Endothelial cell of umbilical vein (primary cell): Measurements from ENCODE around the gene KCNMB4. TPM values are rescaled to one million over a fixed set of nuclear protein-coding genes. Genes with fewer than 3 reads are reported as not detected.

Experiments used
- BruUV-seq: library from RNA; stranded (reverse); fragments of 400-500 nt; replicated peaks from 2 replicates; lab custom pipeline; 2021; lab: Mats Ljungman, UMichigan
- CTCF ChIA-PET: fragments of 300-600, 350-600 bp; sonication (Branson Sonifier 250); formaldehyde crosslinking; loops from one replicate; lab custom pipeline; 2021; ENCODE audit warnings: antibody characterized with exemption, inconsistent platforms; lab: Charles Lee
- POLR2A ChIA-PET: fragments of 300-600, 350-600 bp; sonication (Branson Sonifier 250); formaldehyde crosslinking; loops from one replicate; lab custom pipeline; 2021; ENCODE audit warnings: antibody characterized with exemption, inconsistent platforms; lab: Charles Lee
- DNase-seq: peaks from one replicate; pipeline ENCODE4 v3.0.0-alpha.2; 2011; ENCODE audit warnings: low read depth, low spot score
- FAIRE-seq: peaks from 2 replicates; lab custom pipeline; 2011; peaks lifted over from hg19 to GRCh38; lab: Jason Lieb, UNC
- H2AFZ ChIP-seq: 2 replicates; pipeline ENCODE4 v1.6.0; 2012; ENCODE audit warnings: low read depth, low read length, control low read depth, inconsistent platforms
- H3K27ac ChIP-seq: 2 replicates; pipeline ENCODE4 v1.5.1; 2011; ENCODE audit warnings: low read depth, mild to moderate bottlenecking, control low read depth, low read length, moderate library complexity; ENCODE audit not compliant: insufficient read depth
- H3K27me3 ChIP-seq, 2 experiments: 2 replicates each; pipeline versions ENCODE4 v1.6.0 to v1.6.1; 2011; ENCODE audit warnings: low read length in 2 of 2, mixed read lengths in 1 of 2; ENCODE audit not compliant: control insufficient read depth in 2 of 2, insufficient read depth in 2 of 2
- H3K36me3 ChIP-seq, 2 experiments: 2 replicates in 1 of 2; 3 replicates in 1 of 2; pipeline ENCODE4 v1.5.1; 2011; ENCODE audit warnings: low read length in 2 of 2, mild to moderate bottlenecking in 1 of 2, moderate library complexity in 1 of 2; ENCODE audit not compliant: control insufficient read depth in 2 of 2, insufficient read depth in 2 of 2; ENCODE audit errors: extremely low read depth in 1 of 2
- H3K4me1 ChIP-seq: 3 replicates; pipeline ENCODE4 v1.5.1; 2011; ENCODE audit warnings: mild to moderate bottlenecking, low read length; ENCODE audit not compliant: control insufficient read depth, insufficient read depth; ENCODE audit errors: extremely low read depth
- H3K4me2 ChIP-seq: 2 replicates; pipeline ENCODE4 v1.6.1; 2011; ENCODE audit warnings: low read length, control low read depth, mixed read lengths; ENCODE audit not compliant: insufficient read depth
- H3K4me3 ChIP-seq, 3 experiments: fragments of 200-600 bp in 1 of 3; sonication (generic), shearing (Covaris generic) in 1 of 3; replicated peaks in 1 of 3; 2 replicates each; pipeline ENCODE4 v1.5.1; 2011 to 2016; ENCODE audit warnings: control low read depth in 3 of 3, low read length in 3 of 3, mild to moderate bottlenecking in 2 of 3, inconsistent platforms in 1 of 3, low read depth in 1 of 3, moderate library complexity in 1 of 3; ENCODE audit not compliant: insufficient read depth in 1 of 3
- H3K79me2 ChIP-seq: 2 replicates; pipeline ENCODE4 v1.6.0; 2012; ENCODE audit warnings: low read length, inconsistent platforms; ENCODE audit not compliant: control insufficient read depth, insufficient read depth
- H3K9ac ChIP-seq: replicated peaks from 2 replicates; pipeline ENCODE3; 2011; ENCODE audit warnings: low read length, control low read depth; ENCODE audit not compliant: insufficient read depth; ENCODE audit errors: extremely low read depth
- H3K9me1 ChIP-seq: replicated peaks from 3 replicates; pipeline ENCODE4 v1.6.0; 2011; ENCODE audit warnings: mild to moderate bottlenecking, low read length; ENCODE audit not compliant: control insufficient read depth, insufficient read depth; ENCODE audit errors: extremely low read depth
- H3K9me3 ChIP-seq: replicated peaks from 2 replicates; pipeline ENCODE4 v1.5.1; 2012; ENCODE audit warnings: low read length, inconsistent platforms; ENCODE audit not compliant: control insufficient read depth, insufficient read depth
- H4K20me1 ChIP-seq: replicated peaks from 2 replicates; pipeline ENCODE3; 2011; ENCODE audit warnings: mild to moderate bottlenecking, low read length; ENCODE audit not compliant: control insufficient read depth, insufficient read depth; ENCODE audit errors: extremely low read depth
- EZH2 ChIP-seq: IDR thresholded peaks from 2 replicates; pipeline ENCODE4 v1.6.1; 2012; ENCODE audit warnings: borderline replicate concordance, low read depth, mild to moderate bottlenecking, moderate library complexity, low read length, inconsistent platforms; ENCODE audit not compliant: severe bottlenecking
- FOS ChIP-seq: IDR thresholded peaks from 2 replicates; pipeline ENCODE4 v1.6.1; 2011; ENCODE audit warnings: mild to moderate bottlenecking, low read length, moderate library complexity, borderline replicate concordance; ENCODE audit not compliant: insufficient read depth
- GATA2 ChIP-seq: IDR thresholded peaks from 2 replicates; pipeline ENCODE4 v1.7.0; 2011; ENCODE audit warnings: low read depth, mild to moderate bottlenecking, moderate library complexity, mixed read lengths, low read length; ENCODE audit not compliant: insufficient read length, insufficient read depth
- JUN ChIP-seq: IDR thresholded peaks from 2 replicates; pipeline ENCODE4 v1.6.1; 2011; ENCODE audit warnings: borderline replicate concordance, low read depth; ENCODE audit not compliant: insufficient read length, insufficient read depth
- MYC ChIP-seq: IDR thresholded peaks from one replicate; pipeline ENCODE4 v1.6.1; 2011; ENCODE audit warnings: mild to moderate bottlenecking, low read depth, low read length
- POLR2A ChIP-seq: IDR thresholded peaks from 2 replicates; pipeline ENCODE4 v1.6.1; 2012; ENCODE audit warnings: low read depth, mild to moderate bottlenecking, control low read depth, low read length
- POLR2AphosphoS5 ChIP-seq: IDR thresholded peaks from 2 replicates; pipeline ENCODE4 v1.6.1; 2012; ENCODE audit warnings: low read depth, mild to moderate bottlenecking, control low read depth, low read length, moderate library complexity; ENCODE audit not compliant: insufficient read depth
- dilution Hi-C: fragments of 300-500 bp; cut with MboI; formaldehyde crosslinking; loops from one replicate; pipeline ENCODE4 v1.15.0; 2019; ENCODE audit warnings: low sequenced_read_pairs; ENCODE audit not compliant: extremely low pct_ligation_motif_present
- intact Hi-C: fragments of 100-400 bp; cut with micrococcal nuclease; formaldehyde crosslinking; loops from one replicate; pipeline ENCODE4 v1.10.0; 2022
- polyA plus RNA-seq, 4 experiments: library from polyadenylated mRNA; depleted of rRNA in 3 of 4; stranded (reverse) in 3 of 4; unstranded in 1 of 4; fragments of >200 nt; gene quantifications; 2 replicates each; pipeline versions ENCODE4 v1.2.1 to v1.2.3, GENCODE V29; 2011 to 2012; ENCODE audit warnings: missing spikeins in 1 of 4
- total RNA-seq: library from RNA; stranded (reverse); gene quantifications from 2 replicates; pipeline ENCODE4 v1.2.3, GENCODE V29; 2021
- TF ChIP-seq, protein P1 (sequence below): IDR thresholded peaks from 2 replicates; pipeline ENCODE4 v1.6.1; 2011; ENCODE audit not compliant: insufficient read depth, insufficient read length
- TF ChIP-seq, protein P2 (sequence below), 2 donors: IDR thresholded peaks; 1 replicate in 1 of 2; 2 replicates in 1 of 2; pipeline ENCODE4 v1.5.1; 2011; ENCODE audit warnings: low read length in 2 of 2, mild to moderate bottlenecking in 2 of 2, moderate library complexity in 2 of 2, control low read depth in 1 of 2, inconsistent platforms in 1 of 2, low read depth in 1 of 2; ENCODE audit not compliant: insufficient read depth in 1 of 2; ENCODE audit errors: extremely low read depth in 1 of 2

The KCNMB4 gene
- total and polyA plus RNA-seq, 2 donors (not counting 3 experiments of a cell fraction or from before 2014, with no cell fraction given): 0.97 to 2.0 TPM

DNA sequence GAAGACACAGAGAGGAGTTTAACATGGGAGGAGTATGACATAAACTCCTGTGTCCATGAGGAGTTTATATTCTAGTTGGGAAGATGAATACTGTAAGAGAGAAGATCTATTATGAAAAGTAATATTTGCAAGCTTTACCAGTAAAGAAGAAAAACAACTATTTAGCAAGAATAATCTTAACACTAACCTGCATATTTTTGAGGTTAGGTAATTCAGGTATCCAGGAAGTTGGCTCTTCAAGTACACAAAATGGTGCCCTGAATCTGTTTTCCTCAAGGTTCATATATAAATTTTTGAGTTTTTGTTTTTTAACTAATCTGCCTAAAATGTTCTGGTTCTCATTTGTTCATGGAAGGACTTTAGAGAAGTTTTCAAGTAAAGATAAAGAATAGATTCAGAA lies 33.9 kb upstream of the KCNMB4 start:
- no peak for FAIRE-seq
- Histone ChIP-seq H3K4me2 (no peak overlapping the region), H3K9me1 (no peaks in the 10 kb centered on the region), H3K9me3 (no peaks in the 10 kb centered on the region), H4K20me1 (peaks cover 6% of the 10 kb centered on the region), H3K79me2 (peaks cover 9% of the 10 kb centered on the region), H3K27me3 (no peaks in the 10 kb centered on the region), H3K36me3 (peaks cover 0 to 8% of the 10 kb centered on the region in 2 experiments), H3K9ac (no peak overlapping the region), H2AFZ (no peak overlapping the region), H3K27ac (no peak overlapping the region), H3K4me1 (peaks cover 5% of the 10 kb centered on the region), H3K4me3 (no peak overlapping the region)
- DNase-seq: no peak
- no TSS peak for BruUV-seq
- dilution Hi-C loops (no loop called here), intact Hi-C loops (loop anchor here (10.0 kb wide), 1 partner anchor 287 kb away; no protein-coding TSS in a partner anchor)
- ChIA-PET POLR2A (no interaction called here), CTCF (no interaction called here)
- no peak for TF ChIP-seq POLR2AphosphoS5
- no peak for TF ChIP-seq EZH2
- TF ChIP-seq FOS: no peak
- TF ChIP-seq, protein P1, sequence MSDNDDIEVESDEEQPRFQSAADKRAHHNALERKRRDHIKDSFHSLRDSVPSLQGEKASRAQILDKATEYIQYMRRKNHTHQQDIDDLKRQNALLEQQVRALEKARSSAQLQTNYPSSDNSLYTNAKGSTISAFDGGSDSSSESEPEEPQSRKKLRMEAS: no peak
- TF ChIP-seq JUN: no peak
- no peak for TF ChIP-seq POLR2A
- TF ChIP-seq GATA2: no peak
- no peak for TF ChIP-seq MYC
- TF ChIP-seq, protein P2, sequence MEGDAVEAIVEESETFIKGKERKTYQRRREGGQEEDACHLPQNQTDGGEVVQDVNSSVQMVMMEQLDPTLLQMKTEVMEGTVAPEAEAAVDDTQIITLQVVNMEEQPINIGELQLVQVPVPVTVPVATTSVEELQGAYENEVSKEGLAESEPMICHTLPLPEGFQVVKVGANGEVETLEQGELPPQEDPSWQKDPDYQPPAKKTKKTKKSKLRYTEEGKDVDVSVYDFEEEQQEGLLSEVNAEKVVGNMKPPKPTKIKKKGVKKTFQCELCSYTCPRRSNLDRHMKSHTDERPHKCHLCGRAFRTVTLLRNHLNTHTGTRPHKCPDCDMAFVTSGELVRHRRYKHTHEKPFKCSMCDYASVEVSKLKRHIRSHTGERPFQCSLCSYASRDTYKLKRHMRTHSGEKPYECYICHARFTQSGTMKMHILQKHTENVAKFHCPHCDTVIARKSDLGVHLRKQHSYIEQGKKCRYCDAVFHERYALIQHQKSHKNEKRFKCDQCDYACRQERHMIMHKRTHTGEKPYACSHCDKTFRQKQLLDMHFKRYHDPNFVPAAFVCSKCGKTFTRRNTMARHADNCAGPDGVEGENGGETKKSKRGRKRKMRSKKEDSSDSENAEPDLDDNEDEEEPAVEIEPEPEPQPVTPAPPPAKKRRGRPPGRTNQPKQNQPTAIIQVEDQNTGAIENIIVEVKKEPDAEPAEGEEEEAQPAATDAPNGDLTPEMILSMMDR (IDR thresholded peaks at IDR 0.05; ENCODE audit: extremely low read depth in 1 of 2, insufficient read depth in 1 of 2, low read depth in 1 of 2, low read length in 2 of 2): no peak
